Right lobe of liver (tissue), 4 donors: Measurements from ENCODE around the gene OPA3.

Source experiments
- CTCF ChIP-seq, 4 donors: fragments of 200-600 bp in 3 of 4; fragments of 450-650 bp in 1 of 4; IDR thresholded peaks; one replicate each; pipeline versions ENCODE4 v1.5.1 to v1.8.0; 2016 to 2022; ENCODE audit warnings: antibody characterized with exemption in 4 of 4, mild to moderate bottlenecking in 2 of 4
- POLR2A ChIP-seq: fragments of 450-650 bp; IDR thresholded peaks from one replicate; pipeline ENCODE4 v1.6.1; 2017; ENCODE audit warnings: antibody characterized with exemption, mild to moderate bottlenecking
- donor health status: DM: no; HTN: no; CAD: no.
- donor health status: DM: no; HTN: no; CAD: no.
- donor health status: DM: no; HTN: yes; CAD: no.

- TF ChIP-seq POLR2A (no peak), CTCF (IDR thresholded peaks at IDR 0.05) (no peak)
Measured at GRCh38 chr19:45526143-45526542, 58.5 kb downstream of the OPA3 start.
